HG02938 (cell line): ENCODE results near the gene CFAP141.

Experiments
- ATAC-seq: cut with Tn5 transposase; IDR thresholded peaks from one replicate; pipeline ENCODE4 v1.9.1; 2021; ENCODE audit warnings: mild to moderate bottlenecking, moderate library complexity; ENCODE audit not compliant: unreplicated experiment

Gene CFAP141

DNA sequence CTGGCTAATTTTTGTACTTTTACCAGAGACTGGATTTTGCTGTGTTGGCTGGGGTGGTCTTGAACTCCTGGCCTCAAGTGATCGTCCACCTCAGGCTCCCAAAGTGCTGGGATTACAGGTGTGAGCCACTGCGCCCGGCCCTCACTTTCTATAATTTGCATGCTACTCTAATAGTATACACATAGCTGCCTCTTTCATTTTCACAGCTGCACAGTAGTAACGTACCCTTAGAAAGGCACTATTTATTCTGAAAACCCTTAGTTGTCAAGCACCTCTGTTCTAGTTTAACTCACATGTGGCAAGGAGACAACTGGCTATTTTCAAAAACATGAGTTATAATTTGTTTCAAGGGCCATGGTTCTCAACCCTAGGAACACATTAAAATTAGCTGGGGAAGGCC, 31.5 kb downstream of the CFAP141 start:
- no peak for ATAC-seq

DNA sequence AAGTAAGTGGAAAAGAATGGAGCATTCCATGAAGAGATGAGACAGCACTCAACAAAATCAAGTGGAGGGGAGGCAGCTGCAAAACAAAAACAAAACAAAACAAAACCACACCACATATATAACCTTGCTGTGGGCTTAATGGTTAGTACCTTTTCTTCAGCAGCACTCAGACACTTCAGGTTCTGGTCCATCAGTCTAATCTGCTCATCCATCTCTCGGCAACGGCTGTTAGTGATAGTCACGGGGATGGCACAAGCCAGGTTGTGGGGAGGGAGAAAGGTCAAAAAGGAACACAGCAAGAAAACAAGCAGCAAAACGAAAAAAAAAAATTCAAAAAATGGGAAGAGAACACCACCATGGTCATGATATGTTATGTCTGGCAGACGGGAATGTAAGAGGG, 34.3 kb downstream of the CFAP141 start:
- no peak for ATAC-seq

DNA sequence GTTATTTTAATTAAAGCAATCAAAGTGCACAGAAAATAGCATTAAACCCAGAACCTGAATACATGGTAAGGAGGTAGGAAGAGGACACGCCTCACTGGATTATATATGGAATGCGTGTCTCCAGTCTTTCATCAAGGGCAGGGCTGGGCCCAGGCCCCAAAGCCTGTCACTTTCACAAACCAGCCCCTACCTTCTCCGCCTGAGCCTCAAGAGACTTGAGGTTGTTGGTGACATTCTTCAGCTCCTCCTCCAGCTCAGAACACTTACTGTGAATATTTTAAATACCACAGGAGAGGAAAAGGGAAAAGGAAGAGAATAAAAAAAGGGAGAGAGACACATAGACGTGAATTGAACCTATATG, 34.9 kb downstream of the CFAP141 start:
- no peak for ATAC-seq

GRCh38 chr1:154170547-154171222, 35.4 kb downstream of the CFAP141 start:
- ATAC-seq = no peak

GRCh38 chr1:154167461-154167860, 38.7 kb downstream of the CFAP141 start:
- no peak for ATAC-seq

GRCh38 chr1:154166207-154166606, 39.9 kb downstream of the CFAP141 start:
- no peak for ATAC-seq

- no peak for ATAC-seq
Measured at GRCh38 chr1:154159554-154159953, 46.6 kb downstream of the CFAP141 start.

- peak; percentile 24 for ATAC-seq
Measured at GRCh38 chr1:154158307-154159125, 47.6 kb downstream of the CFAP141 start.

- peak; percentile 69 for ATAC-seq
Measured at GRCh38 chr1:154157520-154158306, 48.4 kb downstream of the CFAP141 start.

DNA sequence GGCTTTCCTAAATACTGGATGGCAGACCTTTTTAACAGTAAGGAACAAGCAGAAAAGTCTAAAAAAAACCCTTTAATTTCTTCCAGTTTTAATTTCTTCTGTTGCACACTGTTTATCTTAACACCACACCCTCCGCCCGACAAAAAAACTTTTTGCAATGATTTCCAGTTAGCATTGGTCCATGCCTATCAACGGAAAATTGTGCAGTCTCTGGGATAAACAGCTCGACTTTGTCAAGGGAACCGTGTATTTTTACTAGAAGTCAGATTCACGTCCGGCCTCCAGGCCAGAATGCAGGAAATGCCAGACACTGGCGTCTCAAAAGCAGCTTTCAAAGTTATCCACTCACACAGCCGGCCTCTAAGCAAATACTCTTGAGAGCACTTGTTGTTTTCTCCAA, 50.9 kb downstream of the CFAP141 start:
- ATAC-seq = no peak

GRCh38 chr1:154154534-154155191, 51.5 kb downstream of the CFAP141 start, which contains the start of gene NUP210L:
TSS of gene NUP210L (minus strand) at chr1:154155073.
- ATAC-seq = no peak

DNA sequence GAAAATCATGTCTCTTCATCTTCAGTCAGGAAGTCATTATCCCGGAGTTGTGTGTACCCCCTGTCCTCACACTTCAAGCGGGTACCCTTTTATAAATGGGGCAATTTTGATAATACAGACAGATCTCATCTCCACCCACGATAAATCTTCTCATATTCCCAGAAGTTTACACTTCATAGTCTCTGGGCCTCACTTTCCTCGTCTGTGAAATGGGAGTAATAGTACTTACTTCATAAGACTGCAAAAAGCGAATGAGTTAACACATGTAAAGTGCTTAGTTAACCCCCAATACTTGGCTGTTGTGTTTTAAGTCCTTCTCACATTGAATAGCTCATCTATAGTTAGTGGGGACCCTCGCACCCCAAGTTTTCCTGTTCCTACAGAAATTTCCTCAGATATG, 52.1 kb downstream of the CFAP141 start:
- no peak for ATAC-seq

GRCh38 chr1:154151311-154151710, 54.8 kb downstream of the CFAP141 start:
- no peak for ATAC-seq
